ENCODE data around the gene ADGRA3. TPM values are rescaled to one million over a fixed set of nuclear protein-coding genes. Genes with fewer than 3 reads are reported as not detected.

ADGRA3 gene
- total RNA-seq, 4 donors from 2014 or later: 10.4 to 32.2 (median 19.8) TPM

DNA sequence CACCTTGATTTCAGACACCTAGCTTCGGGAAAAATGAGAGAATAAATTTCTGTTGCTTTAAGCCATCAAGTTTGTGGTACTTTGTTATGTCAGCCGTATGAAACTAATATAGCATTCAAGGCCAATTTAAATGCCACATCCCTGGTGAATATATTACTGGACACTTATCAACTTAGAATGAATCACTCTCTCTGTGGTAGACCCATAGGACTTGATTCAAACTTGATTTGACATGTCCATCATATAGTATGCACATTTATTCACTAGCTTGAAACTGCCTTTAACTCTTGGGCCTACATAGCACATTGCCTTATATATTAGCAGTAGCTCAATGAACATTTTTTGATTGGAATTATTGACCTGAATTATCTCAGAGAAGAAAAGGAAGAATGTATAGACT lies 172.3 kb downstream of the ADGRA3 start:
- no peaks in the 10 kb centered on the region for H3K36me3 ChIP-seq
- no peak for DNase-seq (ENCODE audit: low spot score in 2 of 2)
- H3K27ac ChIP-seq: no peak overlapping the region
- TF ChIP-seq, protein P1, sequence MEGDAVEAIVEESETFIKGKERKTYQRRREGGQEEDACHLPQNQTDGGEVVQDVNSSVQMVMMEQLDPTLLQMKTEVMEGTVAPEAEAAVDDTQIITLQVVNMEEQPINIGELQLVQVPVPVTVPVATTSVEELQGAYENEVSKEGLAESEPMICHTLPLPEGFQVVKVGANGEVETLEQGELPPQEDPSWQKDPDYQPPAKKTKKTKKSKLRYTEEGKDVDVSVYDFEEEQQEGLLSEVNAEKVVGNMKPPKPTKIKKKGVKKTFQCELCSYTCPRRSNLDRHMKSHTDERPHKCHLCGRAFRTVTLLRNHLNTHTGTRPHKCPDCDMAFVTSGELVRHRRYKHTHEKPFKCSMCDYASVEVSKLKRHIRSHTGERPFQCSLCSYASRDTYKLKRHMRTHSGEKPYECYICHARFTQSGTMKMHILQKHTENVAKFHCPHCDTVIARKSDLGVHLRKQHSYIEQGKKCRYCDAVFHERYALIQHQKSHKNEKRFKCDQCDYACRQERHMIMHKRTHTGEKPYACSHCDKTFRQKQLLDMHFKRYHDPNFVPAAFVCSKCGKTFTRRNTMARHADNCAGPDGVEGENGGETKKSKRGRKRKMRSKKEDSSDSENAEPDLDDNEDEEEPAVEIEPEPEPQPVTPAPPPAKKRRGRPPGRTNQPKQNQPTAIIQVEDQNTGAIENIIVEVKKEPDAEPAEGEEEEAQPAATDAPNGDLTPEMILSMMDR (IDR thresholded peaks at IDR 0.05): no peak
- no peak for TF ChIP-seq POLR2A (IDR thresholded peaks at IDR 0.05)
- no peak for TF ChIP-seq POLR2AphosphoS5 (IDR thresholded peaks at IDR 0.05)
- no peak for TF ChIP-seq EP300 (IDR thresholded peaks at IDR 0.05)
- no peaks in the 10 kb centered on the region for H3K27me3 ChIP-seq
- 85% methylated on average over 2 of the region's 2 CpGs for WGBS
- H3K4me1 ChIP-seq: no peaks in the 10 kb centered on the region
- H3K4me3 ChIP-seq: no peak overlapping the region
- no peaks in the 10 kb centered on the region for H3K9me3 ChIP-seq

DNA sequence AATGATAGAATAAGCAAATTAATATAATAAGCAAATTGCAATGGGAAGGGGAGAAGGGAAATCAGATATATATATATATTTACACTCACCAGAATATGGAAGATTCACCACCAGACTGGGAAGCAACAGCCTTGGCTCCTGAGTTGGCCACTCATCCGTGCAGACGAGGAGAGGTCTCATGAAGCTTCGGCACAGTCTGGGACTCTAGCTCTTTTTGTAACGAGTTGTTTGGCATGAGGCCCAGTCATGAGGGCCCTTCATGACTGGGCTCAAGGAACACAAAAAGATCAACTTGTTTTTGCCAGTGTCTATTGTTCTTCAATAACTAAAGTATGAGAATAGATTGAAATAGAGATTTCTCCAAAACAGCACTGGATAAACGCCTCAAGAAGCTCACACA lies 176.4 kb downstream of the ADGRA3 start:
- H3K27ac ChIP-seq: no peak overlapping the region
- 47% methylated on average over 5 of the region's 5 CpGs for WGBS
- no peak for DNase-seq (ENCODE audit: low spot score in 2 of 2)

DNA sequence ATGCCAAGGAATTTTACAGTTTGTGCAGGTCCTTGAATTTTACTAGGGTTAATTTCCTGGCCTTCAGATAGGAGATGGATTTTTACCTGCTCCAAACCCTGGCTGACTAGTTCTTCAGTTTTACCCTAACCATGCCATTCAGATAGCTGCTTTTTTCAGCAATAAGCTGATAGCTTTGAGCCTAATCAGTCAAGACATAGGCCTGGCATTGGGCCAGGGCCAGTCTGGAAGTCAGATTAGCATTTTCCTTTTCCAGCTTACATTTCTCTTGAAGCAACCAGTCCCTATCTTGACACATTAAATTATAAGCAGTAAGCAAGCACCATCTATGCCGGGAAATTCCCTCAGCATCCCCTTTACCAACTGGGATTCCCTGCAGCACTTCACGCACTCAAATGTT lies 177.1 kb downstream of the ADGRA3 start:
- H3K36me3 ChIP-seq: no peaks in the 10 kb centered on the region
- no peak for DNase-seq (ENCODE audit: low spot score in 2 of 2)
- H3K27me3 ChIP-seq: no peaks in the 10 kb centered on the region
- H3K4me1 ChIP-seq: no peaks in the 10 kb centered on the region
- no peak overlapping the region for H3K4me3 ChIP-seq
- TF ChIP-seq POLR2AphosphoS5 (IDR thresholded peaks at IDR 0.05): no peak
- TF ChIP-seq EP300 (IDR thresholded peaks at IDR 0.05): no peak
- TF ChIP-seq, protein P1 (IDR thresholded peaks at IDR 0.05): no peak
- no peak for TF ChIP-seq POLR2A (IDR thresholded peaks at IDR 0.05)
- H3K27ac ChIP-seq: no peak overlapping the region
- no peaks in the 10 kb centered on the region for H3K9me3 ChIP-seq
- WGBS: 45% methylated on average over 2 of the region's 2 CpGs

More for the DNA sequence above, 176.4 kb downstream of the ADGRA3 start:
- Histone ChIP-seq H3K27me3 (no peaks in the 10 kb centered on the region), H3K4me3 (no peak overlapping the region), H3K4me1 (no peaks in the 10 kb centered on the region), H3K9me3 (no peaks in the 10 kb centered on the region), H3K36me3 (no peaks in the 10 kb centered on the region)
- no peak for TF ChIP-seq POLR2A (IDR thresholded peaks at IDR 0.05)
- no peak for TF ChIP-seq POLR2AphosphoS5 (IDR thresholded peaks at IDR 0.05)
- TF ChIP-seq, protein P1 (IDR thresholded peaks at IDR 0.05): no peak
- TF ChIP-seq EP300 (IDR thresholded peaks at IDR 0.05): no peak

Other genes starting within 250 kb of the ADGRA3 start
- under 1 TPM in 1 of 4 donors, not detected in 3; 0.47 TPM for gene GBA3, start 176.9 kb upstream of the ADGRA3 start, total RNA-seq